Measurements from ENCODE around the gene SPDYE8. TPM values are rescaled to one million over a fixed set of nuclear protein-coding genes. Genes with fewer than 3 reads are reported as not detected.
"Not testable (repeated sequence)": the region's sequence is repeated elsewhere in the genome, so short reads cannot be mapped to it uniquely, and the experiment has no call there.

Gene SPDYE8
- total RNA-seq (2014; rRNA removed) (not detected in 2 replicates), Bru-seq, nascent RNA (not detected), BruChase-seq, experiment 1, labeled RNA remaining after a 6-hour chase (not detected), BruChase-seq, experiment 2, labeled RNA remaining after a 2-hour chase (not detected)
- long read RNA-seq, partial matches to known transcripts, result 0 of 1 reads
- long read RNA-seq, other reads (novel, unspliced or antisense), result 1 of 1 reads

- H3F3A ChIP-seq (ENCODE audit: low read length, unreplicated experiment); H3K9ac ChIP-seq (ENCODE audit: low read length); H2AFZ ChIP-seq (ENCODE audit: low read length); H3K4me3 ChIP-seq (ENCODE audit: low read length); CTCF ChIA-PET; H3K9me2 ChIP-seq (replicated peaks; ENCODE audit: low read length); H3K27ac ChIP-seq (ENCODE audit: low read length); H3K27me3 ChIP-seq (ENCODE audit: low read length); H3K9me3 ChIP-seq (ENCODE audit: low read length); BruUV-seq (replicated peaks); H3K4me1 ChIP-seq (ENCODE audit: insufficient read depth, low read length); DNase-seq; H3K79me2 ChIP-seq (ENCODE audit: low read length); H3K36me3 ChIP-seq (ENCODE audit: low read depth, low read length); H3K4me2 ChIP-seq (ENCODE audit: low read length); POLR2A ChIA-PET (ENCODE audit: unreplicated experiment); H4K20me1 ChIP-seq (ENCODE audit: low read length); intact Hi-C loops (cut with micrococcal nuclease); ATAC-seq: not testable (repeated sequence)
These were observed at the start of gene SPDYE8 for GRCh38 chr7:73029666-73030065. Gene SPDYE8 (minus strand): TSS chr7:73029766. CDS start chr7:73027966, 1,800 bp downstream.

GRCh38 chr7:73057811-73058210 lies 28.2 kb upstream of the SPDYE8 start, which contains the start of gene SPDYE11:
Gene SPDYE11 (minus strand): TSS chr7:73057911. CDS start chr7:73056111, 1,800 bp downstream.
- H3K4me1 ChIP-seq (ENCODE audit: insufficient read depth, low read length); H3K4me2 ChIP-seq (ENCODE audit: low read length); H3K9ac ChIP-seq (ENCODE audit: low read length); H4K20me1 ChIP-seq (ENCODE audit: low read length); H2AFZ ChIP-seq (ENCODE audit: low read length); H3K4me3 ChIP-seq (ENCODE audit: low read length); H3K79me2 ChIP-seq (ENCODE audit: low read length); H3K27ac ChIP-seq (ENCODE audit: low read length); H3K9me3 ChIP-seq (ENCODE audit: low read length); CTCF ChIA-PET; POLR2A ChIA-PET (ENCODE audit: unreplicated experiment); intact Hi-C loops (cut with micrococcal nuclease); H3F3A ChIP-seq (ENCODE audit: low read length, unreplicated experiment); H3K36me3 ChIP-seq (ENCODE audit: low read depth, low read length); ATAC-seq; H3K27me3 ChIP-seq (ENCODE audit: low read length); BruUV-seq (replicated peaks); H3K9me2 ChIP-seq (replicated peaks; ENCODE audit: low read length); DNase-seq: not testable (repeated sequence)

- CTCF ChIA-PET; H3F3A ChIP-seq (ENCODE audit: low read length, unreplicated experiment); H3K9ac ChIP-seq (ENCODE audit: low read length); H3K79me2 ChIP-seq (ENCODE audit: low read length); intact Hi-C loops (cut with micrococcal nuclease); DNase-seq; H3K4me1 ChIP-seq (ENCODE audit: insufficient read depth, low read length); H3K9me3 ChIP-seq (ENCODE audit: low read length); H4K20me1 ChIP-seq (ENCODE audit: low read length); H3K27me3 ChIP-seq (ENCODE audit: low read length); ATAC-seq; H3K27ac ChIP-seq (ENCODE audit: low read length); BruUV-seq (replicated peaks); H2AFZ ChIP-seq (ENCODE audit: low read length); POLR2A ChIA-PET (ENCODE audit: unreplicated experiment); H3K9me2 ChIP-seq (replicated peaks; ENCODE audit: low read length); H3K36me3 ChIP-seq (ENCODE audit: low read depth, low read length): not testable (repeated sequence)
- Histone ChIP-seq H3K4me2 (ENCODE audit: low read length) (peak overlapping the region; percentile 70), H3K4me3 (ENCODE audit: low read length) (peak overlapping the region; percentile 63)
These were observed 23.1 kb downstream of the SPDYE8 start for GRCh38 chr7:73006491-73006890.

GRCh38 chr7:73005693-73006447 lies 23.7 kb downstream of the SPDYE8 start:
- POLR2A ChIA-PET (ENCODE audit: unreplicated experiment); H3K9me2 ChIP-seq (replicated peaks; ENCODE audit: low read length); H4K20me1 ChIP-seq (ENCODE audit: low read length); intact Hi-C loops (cut with micrococcal nuclease); H3K36me3 ChIP-seq (ENCODE audit: low read depth, low read length); H3K27me3 ChIP-seq (ENCODE audit: low read length); BruUV-seq (replicated peaks); H3K79me2 ChIP-seq (ENCODE audit: low read length); CTCF ChIA-PET; H3K4me1 ChIP-seq (ENCODE audit: insufficient read depth, low read length); H3K9me3 ChIP-seq (ENCODE audit: low read length); H3F3A ChIP-seq (ENCODE audit: low read length, unreplicated experiment): not testable (repeated sequence)
- DNase-seq, result peak; percentile 68
- Histone ChIP-seq H2AFZ (ENCODE audit: low read length) (peak overlapping the region; percentile 73; the same call in 1 of the 2 replicates), H3K4me2 (ENCODE audit: low read length) (peak overlapping the region; percentile 59; the same call in 1 of the 2 replicates), H3K9ac (ENCODE audit: low read length) (peak overlapping the region; percentile 75), H3K27ac (ENCODE audit: low read length) (peak overlapping the region; percentile 49; the same call in 1 of the 2 replicates), H3K4me3 (ENCODE audit: low read length) (peak overlapping the region; percentile 67)
- ATAC-seq, result peak; percentile 87

- peak overlapping the region; percentile 67 for H3K4me3 ChIP-seq (ENCODE audit: low read length)
- CTCF ChIA-PET; H3K4me1 ChIP-seq (ENCODE audit: insufficient read depth, low read length); H3K9me2 ChIP-seq (replicated peaks; ENCODE audit: low read length); H3K27me3 ChIP-seq (ENCODE audit: low read length); H4K20me1 ChIP-seq (ENCODE audit: low read length); H3K36me3 ChIP-seq (ENCODE audit: low read depth, low read length); DNase-seq; intact Hi-C loops (cut with micrococcal nuclease); H3K9me3 ChIP-seq (ENCODE audit: low read length); H3F3A ChIP-seq (ENCODE audit: low read length, unreplicated experiment); BruUV-seq (replicated peaks); H3K79me2 ChIP-seq (ENCODE audit: low read length); POLR2A ChIA-PET (ENCODE audit: unreplicated experiment): not testable (repeated sequence)
- peak; percentile 88 for ATAC-seq
- peak overlapping the region; percentile 59; the same call in 1 of the 2 replicates for H3K4me2 ChIP-seq (ENCODE audit: low read length)
- H2AFZ ChIP-seq (ENCODE audit: low read length), result peak overlapping the region; percentile 73; the same call in 1 of the 2 replicates
- H3K9ac ChIP-seq (ENCODE audit: low read length), result peak overlapping the region; percentile 75
- H3K27ac ChIP-seq (ENCODE audit: low read length), result peak overlapping the region; percentile 49; the same call in 1 of the 2 replicates
These were observed 24.2 kb downstream of the SPDYE8 start for GRCh38 chr7:73005356-73005692.

- H3K4me3 ChIP-seq (ENCODE audit: low read length); DNase-seq; H3K9ac ChIP-seq (ENCODE audit: low read length); H3K4me2 ChIP-seq (ENCODE audit: low read length); H3K9me2 ChIP-seq (replicated peaks; ENCODE audit: low read length); ATAC-seq; H3K27me3 ChIP-seq (ENCODE audit: low read length); H3K4me1 ChIP-seq (ENCODE audit: insufficient read depth, low read length); H2AFZ ChIP-seq (ENCODE audit: low read length); H3K27ac ChIP-seq (ENCODE audit: low read length); intact Hi-C loops (cut with micrococcal nuclease); H3K79me2 ChIP-seq (ENCODE audit: low read length); POLR2A ChIA-PET (ENCODE audit: unreplicated experiment); CTCF ChIA-PET; H4K20me1 ChIP-seq (ENCODE audit: low read length); H3F3A ChIP-seq (ENCODE audit: low read length, unreplicated experiment); H3K9me3 ChIP-seq (ENCODE audit: low read length); H3K36me3 ChIP-seq (ENCODE audit: low read depth, low read length): not testable (repeated sequence)
- TSS peak; percentile 16 for BruUV-seq (replicated peaks)
These were observed 31.6 kb downstream of the SPDYE8 start for GRCh38 chr7:72997887-72998468.

All from PC-3 (cell line).